ENCODE data around the gene HAAO.

HAAO gene

DNA sequence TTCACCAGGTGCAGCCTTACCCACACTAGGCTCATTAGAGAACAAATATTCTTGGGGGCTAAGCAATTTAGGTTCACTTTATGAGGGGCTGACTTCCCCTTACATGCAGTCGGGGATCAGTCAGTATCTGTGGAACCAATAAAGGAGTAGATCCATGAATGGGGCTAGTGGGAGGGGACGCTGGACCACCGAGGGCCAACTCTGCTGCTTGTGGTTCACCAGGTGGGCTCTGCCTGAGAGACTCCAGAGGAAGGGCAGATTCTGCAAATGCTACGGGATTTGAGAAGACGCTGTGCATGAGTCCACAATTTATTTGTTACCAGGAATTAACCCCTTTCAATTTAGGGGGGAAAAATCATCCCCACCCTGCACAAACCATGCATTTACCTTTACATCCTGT is 15.9 kb upstream of the HAAO start:
- DNase-seq (ENCODE audit: low spot score), result no peak
- TF ChIP-seq, protein P1, sequence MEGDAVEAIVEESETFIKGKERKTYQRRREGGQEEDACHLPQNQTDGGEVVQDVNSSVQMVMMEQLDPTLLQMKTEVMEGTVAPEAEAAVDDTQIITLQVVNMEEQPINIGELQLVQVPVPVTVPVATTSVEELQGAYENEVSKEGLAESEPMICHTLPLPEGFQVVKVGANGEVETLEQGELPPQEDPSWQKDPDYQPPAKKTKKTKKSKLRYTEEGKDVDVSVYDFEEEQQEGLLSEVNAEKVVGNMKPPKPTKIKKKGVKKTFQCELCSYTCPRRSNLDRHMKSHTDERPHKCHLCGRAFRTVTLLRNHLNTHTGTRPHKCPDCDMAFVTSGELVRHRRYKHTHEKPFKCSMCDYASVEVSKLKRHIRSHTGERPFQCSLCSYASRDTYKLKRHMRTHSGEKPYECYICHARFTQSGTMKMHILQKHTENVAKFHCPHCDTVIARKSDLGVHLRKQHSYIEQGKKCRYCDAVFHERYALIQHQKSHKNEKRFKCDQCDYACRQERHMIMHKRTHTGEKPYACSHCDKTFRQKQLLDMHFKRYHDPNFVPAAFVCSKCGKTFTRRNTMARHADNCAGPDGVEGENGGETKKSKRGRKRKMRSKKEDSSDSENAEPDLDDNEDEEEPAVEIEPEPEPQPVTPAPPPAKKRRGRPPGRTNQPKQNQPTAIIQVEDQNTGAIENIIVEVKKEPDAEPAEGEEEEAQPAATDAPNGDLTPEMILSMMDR (IDR thresholded peaks at IDR 0.05; ENCODE audit: extremely low read depth, insufficient read depth, missing control alignments), result no peak
- in situ Hi-C loops (cut with MboI; ENCODE audit: low pct_unique_long_range_greater_than_20kb, low sequenced_read_pairs, unreplicated experiment), result no loop called here

DNA sequence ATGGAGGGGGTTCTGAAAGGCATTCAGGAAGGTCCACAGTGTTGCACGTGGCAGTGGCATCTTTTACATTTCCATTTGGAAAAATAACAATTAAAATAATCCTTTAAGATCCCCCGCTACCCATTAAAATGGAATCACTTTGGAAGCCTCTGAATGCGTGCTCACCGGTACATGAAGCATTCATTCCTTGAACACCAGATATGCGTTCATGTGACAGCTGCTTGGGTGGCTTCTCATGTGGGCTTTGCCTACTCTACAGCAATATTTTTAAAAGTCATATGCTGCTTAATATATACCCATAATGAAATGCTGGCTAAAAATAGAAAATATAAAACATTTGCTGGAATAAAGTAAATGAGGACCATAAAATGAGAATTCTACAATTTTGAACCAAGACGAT is 14.4 kb upstream of the HAAO start:
- DNase-seq (ENCODE audit: low spot score), result no peak
- in situ Hi-C loops (cut with MboI; ENCODE audit: low pct_unique_long_range_greater_than_20kb, low sequenced_read_pairs, unreplicated experiment), result no loop called here
- TF ChIP-seq, protein P1 (IDR thresholded peaks at IDR 0.05; ENCODE audit: extremely low read depth, insufficient read depth, missing control alignments), result no peak

DNA sequence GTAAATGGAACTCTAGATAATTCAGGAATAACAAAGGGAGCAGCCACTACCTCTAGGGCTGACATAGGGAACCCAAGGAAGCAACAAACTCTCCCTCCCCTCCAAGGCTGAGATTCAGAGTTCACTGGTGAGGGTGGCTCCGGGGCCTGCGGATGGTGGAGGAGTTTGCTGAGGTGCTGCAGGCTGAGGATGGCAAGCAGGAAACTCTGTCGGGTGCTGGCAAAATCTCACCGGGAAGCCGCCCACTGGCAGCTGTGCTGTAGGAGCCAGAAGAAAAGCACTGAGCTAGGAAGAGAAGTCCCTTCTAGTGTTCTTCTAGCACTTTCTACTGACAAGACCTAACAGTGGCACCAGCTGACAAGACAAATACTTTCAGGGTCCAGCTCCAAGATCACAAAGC is 12.5 kb upstream of the HAAO start:
- in situ Hi-C loops (cut with MboI; ENCODE audit: low pct_unique_long_range_greater_than_20kb, low sequenced_read_pairs, unreplicated experiment), result no loop called here
- TF ChIP-seq, protein P1 (IDR thresholded peaks at IDR 0.05; ENCODE audit: extremely low read depth, insufficient read depth, missing control alignments), result no peak
- no peak for DNase-seq (ENCODE audit: low spot score)

DNA sequence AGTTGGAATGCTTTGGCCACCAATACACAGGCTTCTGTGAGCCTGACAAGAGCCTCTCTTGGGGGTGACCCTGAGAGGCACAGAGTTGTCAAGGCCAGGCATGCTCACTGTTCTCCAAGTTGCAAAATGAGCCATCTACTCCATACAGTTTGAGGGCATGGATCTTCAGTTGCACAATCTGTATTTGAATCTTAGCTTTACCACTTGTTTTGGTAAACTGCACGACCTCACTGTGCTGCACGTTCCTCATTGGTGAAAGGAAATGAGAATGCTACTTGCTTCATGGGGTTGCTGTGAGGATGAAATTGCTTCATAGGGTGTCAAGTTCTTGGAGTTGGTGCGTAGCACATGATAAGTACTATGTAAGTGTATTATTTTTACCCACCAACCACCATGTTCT is 12.0 kb upstream of the HAAO start:
- TF ChIP-seq, protein P1 (IDR thresholded peaks at IDR 0.05; ENCODE audit: extremely low read depth, insufficient read depth, missing control alignments), result no peak
- no peak for DNase-seq (ENCODE audit: low spot score)
- in situ Hi-C loops (cut with MboI; ENCODE audit: low pct_unique_long_range_greater_than_20kb, low sequenced_read_pairs, unreplicated experiment), result no loop called here

DNA sequence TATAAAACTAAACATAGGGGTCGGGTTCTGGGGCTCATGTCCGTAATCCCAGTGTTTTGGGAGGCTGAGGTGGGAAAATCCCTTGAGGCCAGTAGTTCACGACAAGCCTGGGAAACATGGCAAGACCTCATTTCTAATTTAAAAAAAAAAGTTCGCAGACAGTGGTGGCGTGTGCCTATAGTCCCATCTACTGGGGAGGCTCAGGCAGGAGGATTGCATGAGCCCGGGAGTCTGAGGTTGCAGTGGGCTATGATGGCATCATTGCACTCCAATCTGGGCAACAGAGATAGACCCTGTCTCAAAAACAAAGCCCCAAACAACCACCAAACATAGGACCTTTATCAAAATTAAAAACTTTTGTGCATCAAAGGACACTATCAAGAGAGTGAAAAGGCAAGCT is 9.8 kb upstream of the HAAO start:
- in situ Hi-C loops (cut with MboI; ENCODE audit: low pct_unique_long_range_greater_than_20kb, low sequenced_read_pairs, unreplicated experiment), result no loop called here
- DNase-seq (ENCODE audit: low spot score), result no peak
- TF ChIP-seq, protein P1 (IDR thresholded peaks at IDR 0.05; ENCODE audit: extremely low read depth, insufficient read depth, missing control alignments), result no peak

DNA sequence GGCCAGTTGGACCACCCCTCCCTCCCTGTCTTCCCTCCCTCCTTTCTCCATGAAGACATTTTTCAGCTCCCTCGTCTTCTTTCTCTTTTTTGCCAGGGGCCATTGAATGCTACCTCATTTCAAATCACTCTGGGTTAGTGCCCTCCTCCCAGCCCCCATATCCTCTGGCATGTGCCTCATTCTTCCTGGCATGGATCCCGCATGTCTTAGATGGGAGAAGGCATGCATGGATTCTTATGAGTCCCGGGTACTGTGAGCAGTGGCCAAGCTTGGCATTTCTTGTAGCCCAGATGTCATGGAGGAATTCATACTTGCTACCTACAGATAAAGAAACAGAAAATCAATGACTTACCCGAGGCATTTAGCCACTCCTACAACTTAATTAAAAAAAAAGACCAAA is 9.0 kb upstream of the HAAO start:
- in situ Hi-C loops (cut with MboI; ENCODE audit: low pct_unique_long_range_greater_than_20kb, low sequenced_read_pairs, unreplicated experiment), result no loop called here
- DNase-seq (ENCODE audit: low spot score), result no peak
- TF ChIP-seq, protein P1 (IDR thresholded peaks at IDR 0.05; ENCODE audit: extremely low read depth, insufficient read depth, missing control alignments), result no peak

DNA sequence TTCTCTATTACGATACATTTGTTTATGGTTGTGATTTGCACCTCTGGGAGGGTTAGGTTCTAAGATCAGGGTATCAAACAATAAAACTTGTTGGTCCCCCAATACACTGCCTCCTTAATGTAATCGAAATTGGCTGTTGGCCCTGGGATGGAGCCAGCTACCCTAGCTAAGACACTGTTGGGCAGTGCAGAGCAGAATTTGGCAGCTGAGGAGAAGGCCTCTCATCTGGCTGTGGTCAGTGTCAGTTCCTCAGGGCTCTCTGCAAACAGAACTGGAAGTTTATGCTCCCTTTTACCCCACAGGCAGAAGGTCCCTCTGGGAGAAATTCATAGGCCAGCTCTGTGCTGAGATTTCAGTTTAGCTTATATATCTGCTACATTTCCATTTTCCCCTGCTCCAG is 8.6 kb upstream of the HAAO start:
- DNase-seq (ENCODE audit: low spot score), result no peak
- in situ Hi-C loops (cut with MboI; ENCODE audit: low pct_unique_long_range_greater_than_20kb, low sequenced_read_pairs, unreplicated experiment), result no loop called here
- TF ChIP-seq, protein P1 (IDR thresholded peaks at IDR 0.05; ENCODE audit: extremely low read depth, insufficient read depth, missing control alignments), result no peak
